GM19035 (cell line): ENCODE measurements around the gene SLC2A4.

Source experiments
- ATAC-seq: cut with Tn5 transposase; IDR thresholded peaks from one replicate; pipeline ENCODE4 v1.9.1; 2021; ENCODE audit not compliant: unreplicated experiment

SLC2A4 gene

GRCh38 chr17:7246779-7247178 lies 34.7 kb upstream of the SLC2A4 start:
- ATAC-seq = no peak

GRCh38 chr17:7248796-7249195 lies 32.7 kb upstream of the SLC2A4 start:
- ATAC-seq = no peak

GRCh38 chr17:7249214-7249613 lies 32.3 kb upstream of the SLC2A4 start:
- no peak for ATAC-seq

- ATAC-seq = no peak
Observed at GRCh38 chr17:7249830-7250229, 31.7 kb upstream of the SLC2A4 start.

GRCh38 chr17:7250695-7251627 lies 30.6 kb upstream of the SLC2A4 start:
- ATAC-seq = no peak

DNA sequence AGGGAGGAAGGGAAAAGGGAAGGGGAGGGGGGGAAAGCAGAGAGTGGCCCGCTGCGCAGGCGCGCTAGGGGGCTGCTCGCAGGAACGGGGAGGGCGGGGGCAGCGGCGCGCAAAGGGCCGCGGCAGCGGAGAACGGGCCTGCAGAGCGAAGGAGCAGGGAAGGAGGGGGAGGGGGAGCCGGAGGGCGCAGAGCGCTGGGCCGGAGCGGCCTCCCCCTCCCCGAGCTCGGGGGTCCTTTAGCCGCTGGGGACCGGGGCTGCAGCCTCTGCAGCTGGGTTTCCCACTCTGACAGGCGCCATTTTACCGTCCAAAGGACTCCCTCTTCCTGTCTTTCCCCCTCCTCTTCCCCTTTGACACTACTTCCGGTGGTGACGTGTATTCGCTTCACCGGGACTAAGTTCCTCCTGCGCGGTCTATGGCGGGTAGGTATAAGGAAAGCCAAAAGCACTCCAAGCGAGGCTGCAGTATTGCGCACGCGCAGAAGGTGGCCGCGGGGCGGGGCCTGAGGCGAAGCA lies 29.8 kb upstream of the SLC2A4 start, which contains the start of gene CTDNEP1:
CTDNEP1 (minus strand) TSS at position 74 of the 515 bp plus-strand sequence. CDS start 438 bp downstream, outside the sequence.
- peak; percentile 82 for ATAC-seq

DNA sequence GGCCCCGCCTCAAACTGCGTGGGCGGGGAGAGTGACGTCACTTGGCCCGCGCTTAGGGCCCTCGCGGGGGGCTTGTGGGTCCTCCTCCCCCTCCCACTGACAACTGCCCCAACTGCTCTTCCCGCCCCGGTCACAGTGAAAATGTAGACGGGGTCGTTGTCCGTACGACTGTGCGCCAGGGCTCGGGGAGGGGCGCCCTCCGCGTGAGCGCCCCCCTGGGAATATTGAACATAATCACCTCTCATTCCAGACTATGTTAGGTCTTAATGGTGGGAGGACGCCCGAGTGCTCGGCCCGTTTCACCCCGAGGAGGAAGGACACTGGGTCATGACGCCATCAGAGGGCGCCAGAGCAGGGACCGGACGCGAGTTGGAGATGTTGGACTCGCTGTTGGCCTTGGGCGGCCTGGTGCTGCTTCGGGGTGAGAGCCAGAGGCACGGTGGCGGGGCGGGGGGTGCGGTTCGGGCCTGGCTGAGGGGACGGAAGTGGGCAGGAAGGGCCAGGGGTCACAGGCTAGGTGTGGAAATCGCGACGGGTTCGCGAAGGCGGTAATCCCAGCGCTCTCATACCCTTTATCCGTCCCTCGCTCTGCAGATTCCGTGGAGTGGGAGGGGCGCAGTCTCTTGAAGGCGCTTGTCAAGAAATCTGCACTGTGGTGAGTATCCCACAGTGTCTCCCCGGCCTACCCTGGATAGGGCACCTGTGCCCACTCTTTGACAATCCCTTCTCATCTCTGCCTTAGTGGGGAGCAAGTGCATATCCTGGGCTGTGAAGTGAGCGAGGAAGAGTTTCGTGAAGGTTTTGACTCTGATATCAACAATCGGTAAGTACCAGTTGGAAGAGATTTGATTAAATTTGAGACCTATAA lies 29.1 kb upstream of the SLC2A4 start, which contains the start of gene ELP5:
ELP5 (plus strand) TSS at position 40 of the 868 bp plus-strand sequence; CDS start at position 376, 336 bp downstream.
- peak; percentile 67 for ATAC-seq

GRCh38 chr17:7253082-7253481 lies 28.4 kb upstream of the SLC2A4 start:
- no peak for ATAC-seq

GRCh38 chr17:7254511-7254910 lies 27.0 kb upstream of the SLC2A4 start:
- ATAC-seq = no peak

DNA sequence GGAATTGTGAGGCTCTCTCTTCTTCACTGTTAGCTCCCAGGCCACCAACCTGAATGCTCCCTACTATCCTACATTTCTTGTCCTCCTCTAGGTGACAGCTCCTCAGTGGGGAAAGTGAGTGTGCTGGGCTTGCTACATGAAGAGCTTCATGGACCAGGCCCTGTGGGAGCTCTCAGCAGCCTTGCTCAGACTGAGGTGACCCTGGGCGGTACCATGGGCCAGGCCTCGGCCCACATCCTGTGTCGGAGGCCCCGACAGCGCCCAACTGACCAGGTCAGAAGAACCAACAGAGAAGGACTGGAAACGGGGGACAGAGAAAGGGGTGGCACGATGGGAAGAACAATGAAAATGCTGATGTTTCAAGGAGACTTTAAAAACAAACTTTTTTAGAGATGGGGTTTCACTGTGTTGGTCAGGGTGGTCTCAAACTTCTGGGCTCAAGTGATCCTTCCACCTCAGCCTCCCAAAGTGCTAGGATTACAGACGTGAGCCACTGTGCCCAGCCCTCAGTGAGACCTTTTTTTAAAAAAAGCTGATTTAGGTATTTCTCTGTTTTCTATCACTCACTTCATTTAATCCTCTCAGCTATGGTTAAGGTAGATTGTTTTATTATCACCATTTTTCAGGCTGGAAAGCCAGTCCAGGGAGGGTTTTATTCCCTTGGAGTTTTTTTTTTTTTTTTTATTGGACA lies 24.6 kb upstream of the SLC2A4 start:
- ATAC-seq = no peak

GRCh38 chr17:7258731-7259554 lies 22.6 kb upstream of the SLC2A4 start:
- no peak for ATAC-seq

DNA sequence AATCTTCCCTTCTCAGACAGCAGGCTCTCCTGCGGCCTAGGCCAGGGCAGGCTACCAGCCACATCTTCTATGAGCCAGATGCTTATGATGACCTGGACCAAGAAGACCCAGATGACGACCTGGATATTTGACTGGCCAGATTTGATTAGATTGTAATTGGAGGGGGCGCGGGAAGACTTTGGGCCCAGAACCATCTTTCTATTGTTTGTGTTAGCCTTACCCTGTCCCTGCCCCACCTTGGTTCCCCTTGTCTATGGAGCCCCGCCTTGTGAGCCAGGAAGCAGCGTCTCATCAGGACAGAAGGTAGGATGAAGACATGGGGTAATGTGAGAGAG lies 22.0 kb upstream of the SLC2A4 start:
- no peak for ATAC-seq

GRCh38 chr17:7260151-7260550 lies 21.4 kb upstream of the SLC2A4 start:
- ATAC-seq = no peak

DNA sequence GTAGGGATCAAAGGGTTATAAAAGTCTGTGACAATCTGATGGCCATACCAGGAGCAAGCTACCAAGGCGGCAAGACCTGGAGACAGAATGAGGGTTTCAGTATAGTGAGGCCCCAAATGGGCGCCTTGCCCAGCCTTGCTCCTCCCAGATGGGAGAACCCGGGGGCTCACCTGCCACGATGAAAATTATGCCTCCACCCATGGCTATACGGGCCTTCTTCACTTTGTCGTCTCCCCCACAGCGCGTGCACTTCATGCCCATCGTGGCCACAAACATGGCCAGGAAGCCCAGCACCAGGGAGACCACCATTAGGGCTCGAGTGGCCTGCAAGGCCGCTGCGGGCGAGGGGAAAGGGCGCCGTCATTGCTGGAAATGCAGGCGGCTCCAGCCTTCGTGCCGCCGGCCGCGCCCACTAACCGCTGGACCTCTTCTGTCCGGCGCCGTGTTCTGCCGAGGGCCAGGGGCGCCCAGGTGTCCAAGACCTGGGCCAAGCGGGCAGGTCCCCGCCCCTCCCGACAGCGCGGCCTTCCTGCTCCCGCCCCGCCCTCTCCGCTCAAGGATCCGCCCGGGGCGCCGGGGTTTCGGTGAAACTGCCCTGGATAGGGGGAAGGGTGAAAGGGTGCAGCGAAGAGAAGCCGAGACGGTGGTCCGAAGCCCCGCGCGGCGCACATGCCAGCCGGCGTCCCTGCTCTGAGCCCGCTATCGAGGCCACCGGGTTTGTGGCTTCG lies 20.7 kb upstream of the SLC2A4 start:
- no peak for ATAC-seq

GRCh38 chr17:7261379-7262191 lies 19.9 kb upstream of the SLC2A4 start:
- no peak for ATAC-seq

GRCh38 chr17:7262192-7262934 lies 19.2 kb upstream of the SLC2A4 start, which contains the start of gene CLDN7:
TSS of gene CLDN7 (minus strand) at chr17:7262478. CDS start at chr17:7262043, 435 bp downstream.
- no peak for ATAC-seq

DNA sequence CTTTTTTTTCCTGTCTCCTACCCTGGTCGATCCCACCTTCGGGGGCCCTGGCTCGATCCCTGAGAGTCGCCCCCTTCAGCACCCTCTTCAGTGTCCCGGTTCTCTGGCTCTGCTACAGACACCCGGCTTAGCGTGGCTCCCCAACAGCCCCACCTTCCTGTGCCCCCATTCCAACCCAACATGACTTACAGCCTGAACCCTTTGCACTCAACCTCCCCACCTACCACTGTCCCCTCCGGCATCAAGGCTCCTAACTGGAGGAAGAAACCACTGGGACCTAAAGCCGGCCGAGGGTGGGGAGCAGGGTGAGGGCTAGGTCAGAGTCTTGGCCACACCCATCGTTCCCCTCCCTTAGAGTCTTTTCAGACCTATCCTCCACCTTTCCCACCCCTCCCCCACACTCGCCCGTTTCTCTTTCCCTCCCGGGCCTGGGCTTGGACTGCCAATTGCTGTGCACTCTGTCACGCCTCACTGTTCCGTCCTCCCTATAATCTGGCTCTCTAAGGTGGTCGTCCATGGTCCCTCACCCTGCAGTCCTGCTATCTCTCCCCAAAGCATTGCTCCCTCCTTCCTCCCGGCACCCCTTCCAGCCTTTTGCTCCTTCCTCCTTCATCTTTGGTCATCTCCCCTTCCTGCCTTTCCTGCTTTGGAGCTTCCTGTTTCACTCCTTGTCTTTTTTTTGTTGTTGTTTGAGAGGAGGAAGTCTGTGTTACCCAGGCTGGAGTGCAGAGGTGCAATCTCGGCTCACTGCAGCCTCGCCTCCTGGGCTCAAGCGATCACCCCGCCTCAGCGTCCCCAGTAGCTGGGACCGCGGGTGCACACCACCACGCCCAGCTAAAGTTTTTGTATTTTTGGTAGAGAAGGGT lies 18.4 kb upstream of the SLC2A4 start:
- no peak for ATAC-seq
